Transverse colon (tissue), 4 donors: ENCODE results near the gene KLK6. TPM values are rescaled to one million over a fixed set of nuclear protein-coding genes. Genes with fewer than 3 reads are reported as not detected.

ENCODE experiments used
- DNase-seq: peaks from one replicate; pipeline ENCODE4 v3.0.0-alpha.2; 2019
- H3K27ac ChIP-seq, 4 donors: fragments of 200-600 bp; sonication (generic); 2 replicates each; pipeline ENCODE4 v1.5.1; 2016 to 2018; ENCODE audit warnings: inconsistent platforms in 4 of 4
- H3K27me3 ChIP-seq: fragments of 200-600 bp; sonication (generic); 2 replicates; pipeline ENCODE4 v1.5.1; 2017; ENCODE audit warnings: inconsistent platforms
- H3K36me3 ChIP-seq, 4 donors: fragments of 200-600 bp; sonication (generic); 2 replicates each; pipeline ENCODE4 v1.5.1; 2017 to 2019; ENCODE audit warnings: inconsistent platforms in 4 of 4
- H3K4me1 ChIP-seq, 4 donors: fragments of 200-600 bp; sonication (generic); 2 replicates each; pipeline ENCODE4 v1.5.1; 2017 to 2020; ENCODE audit warnings: inconsistent platforms in 4 of 4
- H3K4me3 ChIP-seq, 4 donors: fragments of 200-600 bp; sonication (generic); 1 replicate in 1 of 4; 2 replicates in 3 of 4; pipeline versions ENCODE4 v1.5.1 to v1.6.1; 2017 to 2019; ENCODE audit warnings: inconsistent platforms in 4 of 4
- H3K9me3 ChIP-seq, 2 donors: fragments of 200-600 bp; sonication (generic); 2 replicates each; pipeline ENCODE4 v1.5.1; 2017 to 2019; ENCODE audit warnings: inconsistent platforms in 2 of 2
- CTCF ChIP-seq, 5 experiments: fragments of 200-600 bp in 3 of 5; fragments of 450-650 bp in 2 of 5; sonication (generic) in 3 of 5; IDR thresholded peaks; 1 replicate in 2 of 5; 2 replicates in 3 of 5; pipeline ENCODE4 v1.5.1; 2016 to 2017; ENCODE audit warnings: antibody characterized with exemption in 5 of 5, inconsistent platforms in 3 of 5, mild to moderate bottlenecking in 2 of 5, moderate library complexity in 1 of 5
- EP300 ChIP-seq: sonication (generic); formaldehyde crosslinking; IDR thresholded peaks from one replicate; pipeline ENCODE4 v1.6.1; 2017; ENCODE audit warnings: antibody characterized with exemption, low read depth
- POLR2A ChIP-seq: fragments of 450-650 bp; IDR thresholded peaks from one replicate; pipeline ENCODE4 v1.6.1; 2016; ENCODE audit warnings: antibody characterized with exemption, mild to moderate bottlenecking, moderate library complexity
- POLR2AphosphoS5 ChIP-seq, 3 donors: sonication (generic); formaldehyde crosslinking; IDR thresholded peaks; one replicate each; pipeline ENCODE4 v1.6.1; 2016; ENCODE audit warnings: antibody characterized with exemption in 3 of 3
- WGBS, 2 donors: methylation state at CpG; one replicate each; pipeline ENCODE4 v1.1.5; 2018; ENCODE audit warnings: low coverage in 1 of 2; 5-methylcytosine and 5-hydroxymethylcytosine counted together
- in situ Hi-C, 4 donors: fragments of 200-750 bp; cut with MboI; loops; one replicate each; pipeline versions ENCODE4 v1.15.0 to v1.15.1; 2017; ENCODE audit warnings: low sequenced_read_pairs in 3 of 4, low pct_ligation_motif_present in 1 of 4, low pct_unique_long_range_greater_than_20kb in 1 of 4
- intact Hi-C: fragments of 100-400 bp; cut with DNase I; formaldehyde crosslinking; loops from one replicate; pipeline ENCODE4 v1.15.1; 2023; ENCODE audit warnings: low total_unique reads
- total RNA-seq, 4 donors: library from RNA; depleted of rRNA; stranded (reverse); fragments of >200 nt; gene quantifications; one replicate each; pipeline ENCODE4 v1.1.0, GENCODE V29; 2016

The KLK6 gene
- total RNA-seq, 4 donors from 2014 or later: not detected

DNA sequence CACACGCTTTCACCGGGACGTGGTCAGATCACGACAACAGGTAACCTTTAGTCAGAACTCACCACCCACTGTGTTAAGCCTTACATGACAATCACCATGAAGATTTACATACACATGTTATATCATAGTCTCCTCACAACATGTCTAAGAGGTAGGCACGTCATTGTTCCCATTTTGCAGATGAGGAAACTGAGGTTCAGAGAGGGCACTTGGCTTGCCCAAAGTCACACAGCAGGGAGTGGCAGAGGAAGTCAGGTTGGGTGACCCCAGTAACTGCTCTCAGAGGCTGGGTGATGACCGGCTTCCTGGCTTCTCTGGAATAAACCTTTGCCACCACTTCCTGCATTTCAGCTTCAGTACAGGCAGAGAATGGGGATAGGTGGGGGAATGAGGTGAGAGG, 44.9 kb upstream of the KLK6 start:
- intact Hi-C loops (no loop called here), in situ Hi-C loops (no loop called here)
- Histone ChIP-seq H3K4me1 (peaks cover 0 to 17% (median 10%) of the 10 kb centered on the region in 4 donors), H3K27ac (no peak overlapping the region), H3K4me3 (no peak overlapping the region), H3K9me3 (no peaks in the 10 kb centered on the region), H3K27me3 (peaks cover 74% of the 10 kb centered on the region), H3K36me3 (no peaks in the 10 kb centered on the region)
- no peak for DNase-seq
- no peak for TF ChIP-seq POLR2AphosphoS5 (IDR thresholded peaks at IDR 0.05)
- no peak for TF ChIP-seq CTCF (IDR thresholded peaks at IDR 0.05)
- TF ChIP-seq EP300: no peak
- no peak for TF ChIP-seq POLR2A
- 43 to 80% methylated on average over 1 to 6 of the region's 6 CpGs for WGBS, 2 donors

DNA sequence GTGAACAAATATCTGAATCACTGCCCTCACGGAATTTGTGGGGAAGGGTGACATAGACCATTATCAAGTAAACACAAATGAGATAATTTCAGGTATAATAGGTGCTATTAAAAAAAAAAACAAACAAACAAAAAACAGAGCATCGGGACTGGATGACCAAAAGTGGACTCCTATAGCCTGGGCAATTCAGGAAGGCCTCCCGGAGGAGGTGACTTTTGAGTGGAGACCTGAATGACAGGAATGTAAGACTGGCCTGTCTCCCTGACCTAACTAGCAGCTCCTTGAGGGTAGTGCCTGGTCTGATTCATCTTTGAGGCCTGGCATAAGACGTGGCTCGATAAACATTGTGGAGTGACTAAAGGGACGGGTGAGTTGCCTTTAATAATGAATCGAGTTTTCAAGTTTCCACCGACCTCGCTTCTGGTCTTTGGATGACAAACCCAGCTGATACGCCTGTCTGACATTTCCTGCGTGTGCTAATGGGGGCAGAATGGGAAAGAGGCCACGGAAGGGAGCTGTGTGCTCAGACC, 43.3 kb upstream of the KLK6 start:
- Histone ChIP-seq H3K4me1 (peaks cover 0 to 6% (median 5%) of the 10 kb centered on the region in 4 donors), H3K36me3 (no peaks in the 10 kb centered on the region), H3K4me3 (no peak overlapping the region), H3K9me3 (no peaks in the 10 kb centered on the region), H3K27ac (no peak overlapping the region), H3K27me3 (peaks cover 63% of the 10 kb centered on the region)
- 38 to 58% methylated on average over 1 to 12 of the region's 12 CpGs for WGBS, 2 donors
- in situ Hi-C loops (no loop called here), intact Hi-C loops (no loop called here)
- no peak for TF ChIP-seq EP300
- DNase-seq: no peak

GRCh38 chr19:51010066-51010795, 40.8 kb upstream of the KLK6 start:
- no peaks in the 10 kb centered on the region for H3K4me1 ChIP-seq
- WGBS, 2 donors: 63 to 81% methylated on average over 3 to 4 of the region's 4 CpGs
- H3K4me3 ChIP-seq: no peak overlapping the region
- no peaks in the 10 kb centered on the region for H3K9me3 ChIP-seq
- DNase-seq: no peak
- in situ Hi-C loops (no loop called here), intact Hi-C loops (no loop called here)
- H3K27ac ChIP-seq: no peak overlapping the region
- no peaks in the 10 kb centered on the region for H3K36me3 ChIP-seq
- no peak for TF ChIP-seq CTCF (IDR thresholded peaks at IDR 0.05)
- peaks cover 49% of the 10 kb centered on the region for H3K27me3 ChIP-seq

DNA sequence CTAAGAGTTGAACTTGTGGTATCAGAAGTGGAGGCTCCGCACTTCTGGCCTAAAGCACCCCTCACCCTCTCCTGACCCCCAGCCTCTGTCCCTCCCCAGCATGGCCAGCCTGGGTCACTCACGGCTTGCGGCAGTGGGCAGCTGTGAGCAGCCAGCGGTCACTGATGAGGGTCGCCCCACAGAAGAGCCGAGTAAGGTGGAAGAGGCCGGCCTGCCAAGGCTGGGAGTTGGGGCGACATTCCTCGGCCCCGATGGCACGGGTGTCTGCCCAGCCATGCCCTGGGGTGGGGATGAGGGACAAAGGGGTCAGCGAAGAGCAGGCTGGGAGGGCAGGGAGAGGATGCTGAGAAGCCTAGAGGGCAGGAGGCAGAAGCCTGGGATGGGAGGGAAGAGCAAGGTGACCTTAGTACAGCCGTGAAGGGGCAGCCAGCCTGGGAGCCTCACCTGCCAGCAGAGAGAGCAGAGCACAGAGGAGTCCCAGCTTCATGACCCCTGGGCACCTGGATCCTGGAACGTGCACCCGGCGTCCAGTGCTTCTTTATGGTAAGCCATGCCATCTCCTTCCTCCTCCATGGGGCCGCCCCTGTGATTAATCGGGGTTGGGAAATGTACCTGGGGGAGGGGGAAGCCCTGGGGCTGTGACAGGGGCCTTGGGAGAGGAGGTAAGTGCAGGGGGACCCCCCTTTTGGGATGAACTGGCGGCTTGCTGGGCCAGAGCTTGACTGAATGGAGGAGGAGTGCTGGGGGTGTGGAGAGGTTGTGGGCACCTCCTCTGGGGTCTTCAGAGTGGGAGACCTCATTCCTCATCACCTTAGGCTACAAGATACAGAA, 39.9 kb upstream of the KLK6 start:
- TF ChIP-seq CTCF (IDR thresholded peaks at IDR 0.05): no peak
- no peak for TF ChIP-seq EP300
- no peak for TF ChIP-seq POLR2AphosphoS5 (IDR thresholded peaks at IDR 0.05)
- no peak for TF ChIP-seq POLR2A
- no peak for DNase-seq
- H3K27me3 ChIP-seq: peaks cover 39% of the 10 kb centered on the region
- no peaks in the 10 kb centered on the region for H3K4me1 ChIP-seq
- H3K9me3 ChIP-seq: no peaks in the 10 kb centered on the region
- H3K4me3 ChIP-seq: no peak overlapping the region
- no peaks in the 10 kb centered on the region for H3K36me3 ChIP-seq
- in situ Hi-C loops (no loop called here), intact Hi-C loops (no loop called here)
- 40 to 71% methylated on average over 3 to 19 of the region's 19 CpGs for WGBS, 2 donors
- H3K27ac ChIP-seq: no peak overlapping the region
